Epithelial cell of alveolus of lung (primary cell): Measurements from ENCODE around the gene ZNF664. TPM values are rescaled to one million over a fixed set of nuclear protein-coding genes. Genes with fewer than 3 reads are reported as not detected.

ENCODE experiments used
- total RNA-seq: library from RNA; depleted of rRNA; stranded (reverse); fragments of >200 nt; gene quantifications from 2 replicates; pipeline ENCODE4 v1.2.1, GENCODE V29; 2015

Gene ZNF664
- total RNA-seq = 19.8 and 55.7 TPM in 2 replicates

DNA sequence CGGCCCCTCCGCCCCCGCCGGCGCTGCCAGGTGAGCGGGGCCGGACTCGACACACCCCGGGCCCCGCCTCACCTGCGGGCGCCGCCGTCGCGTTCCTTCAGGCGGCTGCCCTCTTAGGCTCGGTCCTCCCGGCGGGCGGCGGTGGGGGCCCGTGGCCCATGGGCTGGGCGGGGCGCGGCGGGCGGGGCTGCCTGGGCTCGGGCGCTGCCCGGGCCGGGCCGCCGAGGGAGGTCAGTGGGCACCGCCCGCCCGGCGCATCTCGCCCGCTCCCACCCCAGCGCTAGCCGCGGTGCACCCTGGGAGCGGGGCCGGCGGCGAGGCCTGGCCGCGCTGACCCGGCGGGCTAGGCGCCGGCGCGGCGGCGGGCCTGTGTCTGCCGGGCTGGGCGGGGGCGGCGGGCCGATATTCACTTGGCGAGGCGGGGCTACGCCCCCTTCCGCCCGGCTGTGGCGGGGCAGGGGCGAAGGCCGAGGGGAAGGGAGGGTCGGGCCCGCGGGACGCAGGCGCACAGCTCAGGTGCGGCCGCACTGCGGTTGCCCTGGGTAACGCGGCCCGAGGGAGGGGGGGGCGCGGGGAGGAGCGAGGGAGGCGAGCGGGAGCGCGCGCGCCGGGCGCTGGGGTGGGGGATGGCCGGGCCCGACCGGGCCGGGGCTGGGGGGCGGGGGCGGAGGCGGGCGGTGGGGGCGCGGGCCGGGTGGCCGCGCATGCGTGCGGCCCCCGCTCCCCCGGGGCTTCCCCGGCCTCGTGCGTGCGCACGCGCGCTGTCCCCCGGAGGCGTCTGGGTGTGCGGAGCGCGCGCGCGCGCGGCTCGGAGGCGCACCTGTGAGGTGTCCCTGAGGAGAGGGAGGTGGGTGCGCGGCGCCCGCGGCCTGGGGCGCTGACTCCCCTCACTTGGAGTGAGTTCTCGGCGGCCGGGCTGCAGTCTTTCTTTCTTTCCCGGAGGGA lies at the start of gene ZNF664, which contains the start of gene CCDC92:
Gene ZNF664 (plus strand): TSS at position 759 of the 945 bp plus-strand sequence. CDS start 38,930 bp downstream, outside the sequence.
Gene CCDC92 (minus strand): TSS at position 375 of the 945 bp plus-strand sequence. CDS start 28,526 bp downstream, outside the sequence.

Other genes starting within 250 kb of the ZNF664 start
- 0.32 and 0.52 TPM in 2 replicates for gene DNAH10, start 210.9 kb upstream of the ZNF664 start, total RNA-seq
- gene CCDC92, start 384 bp upstream of the ZNF664 start, total RNA-seq = 11.0 and 20.3 TPM in 2 replicates